ENCODE data around the gene SIVA1. TPM values are rescaled to one million over a fixed set of nuclear protein-coding genes. Genes with fewer than 3 reads are reported as not detected.

Gene SIVA1
- total and polyA plus RNA-seq, 9 of the 15 experiments (the other 6 are each of a cell fraction or from before 2014, with no cell fraction given): 4.2 to 186 (median 54.2) TPM

- in situ Hi-C loops (cut with MboI): no loop called here
- 95% methylated on average over 7 of the region's 13 CpGs for WGBS (ENCODE audit: insufficient coverage, low coverage, missing lambda C conversion rate)
- Histone ChIP-seq H2AFZ (ENCODE audit: low read depth, low read length) (no peak overlapping the region), H3K36me3 (ENCODE audit: control insufficient read depth, insufficient read depth, low read length) (peaks cover 43% of the 10 kb centered on the region; the same call in 1 of the 3 replicates), H3K9me3 (replicated peaks; ENCODE audit: control insufficient read depth, insufficient read depth, low read depth, low read length) (no peaks in the 10 kb centered on the region), H3K9ac (ENCODE audit: insufficient read depth in 1 of 2, low read depth in 2 of 2, low read length in 2 of 2) (no peak overlapping the region), H3K4me2 (ENCODE audit: insufficient read depth, low read length) (no peak overlapping the region), H3K9me1 (ENCODE audit: control insufficient read depth, insufficient read depth, low read length) (no peaks in the 10 kb centered on the region), H3K27ac (ENCODE audit: extremely low read depth, low read depth, low read length) (no peak overlapping the region), H4K20me1 (replicated peaks; ENCODE audit: control insufficient read depth, insufficient read depth, low read length) (no peaks in the 10 kb centered on the region; the same call in 1 of the 2 replicates), H3K4me1 (replicated peaks in 1 of 2; ENCODE audit: control insufficient read depth in 2 of 2, insufficient read depth in 2 of 2, low read length in 2 of 2) (peaks cover 0 to 42% of the 10 kb centered on the region in 2 experiments; a peak in 2 of 5 replicates), H3K4me3 (no peak overlapping the region), H3K79me2 (ENCODE audit: control insufficient read depth, insufficient read depth, low read length) (peaks cover 9% of the 10 kb centered on the region; the same call in 2 of the 3 replicates), H3K27me3 (ENCODE audit: control insufficient read depth in 2 of 2, insufficient read depth in 2 of 2, low read length in 2 of 2) (no peaks in the 10 kb centered on the region)
- TF ChIP-seq GTF2F1 (IDR thresholded peaks at IDR 0.05; ENCODE audit: low read depth, low read length): no peak
- TF ChIP-seq POLR2G (IDR thresholded peaks at IDR 0.05; ENCODE audit: low read depth, low read length): peak; percentile 14; the same call in 1 of the 2 replicates
- no TSS peak for BruUV-seq (replicated peaks)
- ATAC-seq (no peak), DNase-seq (ENCODE audit: extremely low read depth in 1 of 4, low spot score in 3 of 4) (no peak), FAIRE-seq (no peak)
- ChIA-PET POLR2A (interaction anchor here (1.1 kb wide), 1 partner anchor 9 kb away, joined by 4 read pairs; no protein-coding TSS in a partner anchor), CTCF (ENCODE audit: low intra/inter-chr PET ratio) (no interaction called here)
- intact Hi-C loops (cut with micrococcal nuclease): no loop called here
Measured at GRCh38 chr14:104785708-104786080, 32.7 kb downstream of the SIVA1 start.

- Histone ChIP-seq H3K4me2 (ENCODE audit: insufficient read depth, low read length) (no peak overlapping the region), H3K27ac (ENCODE audit: extremely low read depth, low read depth, low read length) (no peak overlapping the region), H3K4me3 (no peak overlapping the region), H3K9me1 (ENCODE audit: control insufficient read depth, insufficient read depth, low read length) (no peaks in the 10 kb centered on the region), H4K20me1 (replicated peaks; ENCODE audit: control insufficient read depth, insufficient read depth, low read length) (no peaks in the 10 kb centered on the region; the same call in 1 of the 2 replicates), H3K79me2 (ENCODE audit: control insufficient read depth, insufficient read depth, low read length) (peaks cover 12% of the 10 kb centered on the region; the same call in 2 of the 3 replicates), H3K27me3 (ENCODE audit: control insufficient read depth in 2 of 2, insufficient read depth in 2 of 2, low read length in 2 of 2) (no peaks in the 10 kb centered on the region), H2AFZ (ENCODE audit: low read depth, low read length) (no peak overlapping the region), H3K4me1 (replicated peaks in 1 of 2; ENCODE audit: control insufficient read depth in 2 of 2, insufficient read depth in 2 of 2, low read length in 2 of 2) (peaks cover 0 to 46% of the 10 kb centered on the region in 2 experiments; a peak in 2 of 5 replicates), H3K36me3 (ENCODE audit: control insufficient read depth, insufficient read depth, low read length) (peaks cover 43% of the 10 kb centered on the region; the same call in 1 of the 3 replicates), H3K9me3 (replicated peaks; ENCODE audit: control insufficient read depth, insufficient read depth, low read depth, low read length) (no peaks in the 10 kb centered on the region), H3K9ac (ENCODE audit: insufficient read depth in 1 of 2, low read depth in 2 of 2, low read length in 2 of 2) (no peak overlapping the region)
- WGBS (ENCODE audit: insufficient coverage, low coverage, missing lambda C conversion rate): 85% methylated on average over 4 of the region's 14 CpGs
- no TSS peak for BruUV-seq (replicated peaks)
- TF ChIP-seq POLR2H (tag; IDR thresholded peaks at IDR 0.05; ENCODE audit: low read depth) (no peak), POLR2G (IDR thresholded peaks at IDR 0.05; ENCODE audit: low read depth, low read length) (0 out of 2 replicates have a peak, but pooled peaks have one; percentile 14), HNRNPUL1 (IDR thresholded peaks at IDR 0.05; ENCODE audit: low read length) (no peak)
- intact Hi-C loops (cut with micrococcal nuclease): no loop called here
- no peak for FAIRE-seq
- in situ Hi-C loops (cut with MboI): no loop called here
- no peak for ATAC-seq
- ChIA-PET POLR2A (interaction anchor here (0.6 to 1.1 kb wide), 2 partner anchors 8 to 1960 kb away, joined by 3 to 4 read pairs; no protein-coding TSS in a partner anchor), CTCF (ENCODE audit: low intra/inter-chr PET ratio) (no interaction called here)
- DNase-seq (ENCODE audit: extremely low read depth in 1 of 4, low spot score in 3 of 4): no peak
Measured at GRCh38 chr14:104786091-104786586, 33.2 kb downstream of the SIVA1 start.

Data from K562 (cell line).